Stimulated activated CD4-positive, alpha-beta T cell treated with anti-CD3 and anti-CD28 coated beads, Interleukin-12 subunit alpha, Interleukin-12 subunit beta, amount 100 ng/mL, for 48 hours (primary cell): Measurements from ENCODE around the gene GJA5.

Experiments used
- DNase-seq, 3 donors: peaks; one replicate each; pipeline ENCODE4 v3.0.0-alpha.2; 2020; ENCODE audit warnings: low read depth in 2 of 3, low spot score in 1 of 3

The GJA5 gene

GRCh38 chr1:147762233-147763024, 2.0 kb upstream of the GJA5 start:
- DNase-seq, result no peak

GRCh38 chr1:147758379-147759100, 1.9 kb downstream of the GJA5 start:
- no peak for DNase-seq

GRCh38 chr1:147757015-147757990, 3.1 kb downstream of the GJA5 start:
- no peak for DNase-seq

GRCh38 chr1:147756341-147756740, 4.1 kb downstream of the GJA5 start:
- DNase-seq, result no peak

GRCh38 chr1:147754661-147755060, 5.7 kb downstream of the GJA5 start:
- no peak for DNase-seq

- no peak for DNase-seq
These were observed 7.3 kb downstream of the GJA5 start for GRCh38 chr1:147753081-147753480.

- DNase-seq, result no peak
These were observed 7.9 kb downstream of the GJA5 start for GRCh38 chr1:147752511-147752910.

GRCh38 chr1:147751346-147751745, 9.1 kb downstream of the GJA5 start:
- no peak for DNase-seq

GRCh38 chr1:147750618-147751217, 9.7 kb downstream of the GJA5 start:
- DNase-seq, result no peak

- DNase-seq, result no peak
These were observed 10.6 kb downstream of the GJA5 start for GRCh38 chr1:147749792-147750191.

GRCh38 chr1:147748676-147749350, 11.6 kb downstream of the GJA5 start:
- no peak for DNase-seq

- no peak for DNase-seq
These were observed 12.4 kb downstream of the GJA5 start for GRCh38 chr1:147747966-147748365.

- DNase-seq, result no peak
These were observed 15.1 kb downstream of the GJA5 start for GRCh38 chr1:147745271-147745670.

- no peak for DNase-seq
These were observed 19.3 kb downstream of the GJA5 start for GRCh38 chr1:147741065-147741464.

GRCh38 chr1:147740391-147740790, 20.0 kb downstream of the GJA5 start:
- DNase-seq, result no peak

- no peak for DNase-seq
These were observed 21.5 kb downstream of the GJA5 start for GRCh38 chr1:147738739-147739476.

- no peak for DNase-seq
These were observed 22.3 kb downstream of the GJA5 start for GRCh38 chr1:147738129-147738528.

GRCh38 chr1:147736883-147737282, 23.5 kb downstream of the GJA5 start:
- DNase-seq, result no peak

- DNase-seq, result no peak
These were observed 25.0 kb downstream of the GJA5 start for GRCh38 chr1:147735423-147735822.
